WTC11 (cell line): ENCODE results near the gene ARHGAP8. TPM values are rescaled to one million over a fixed set of nuclear protein-coding genes. Genes with fewer than 3 reads are reported as not detected.

Experiments
- ATAC-seq: fragments of 200-7000 bp; cut with Tn5 transposase; 2 replicates; pipeline ENCODE4 v1.10.0; 2021; ENCODE audit warnings: mild to moderate bottlenecking, moderate library complexity
- CTCF ChIA-PET: fragments of 300-600 bp; sonication (Branson Sonifier 250); formaldehyde crosslinking; loops from one replicate; lab custom pipeline; 2021; ENCODE audit warnings: antibody characterized with exemption; lab: Charles Lee
- POLR2A ChIA-PET: fragments of 350-600 bp; sonication (Branson Sonifier 250); formaldehyde crosslinking; loops from one replicate; lab custom pipeline; 2021; ENCODE audit warnings: antibody characterized with exemption; lab: Charles Lee
- DNase-seq: peaks from one replicate; pipeline ENCODE4 v3.0.0; 2021; ENCODE audit warnings: low spot score
- H3K27ac Mint-ChIP-seq: 2 replicates; pipeline ENCODE4 v1.8.0; 2021; ENCODE audit warnings: mixed read lengths
- H3K27me3 Mint-ChIP-seq: 2 replicates; pipeline ENCODE4 v1.8.0; 2021; ENCODE audit warnings: low read depth, mild to moderate bottlenecking, moderate library complexity, mixed read lengths
- H3K36me3 Mint-ChIP-seq: 2 replicates; pipeline ENCODE4 v1.8.0; 2021; ENCODE audit warnings: mixed read lengths
- H3K4me1 Mint-ChIP-seq: 2 replicates; pipeline ENCODE4 v1.8.0; 2022; ENCODE audit warnings: mixed read lengths
- H3K4me3 Mint-ChIP-seq: 2 replicates; pipeline ENCODE4 v1.8.0; 2021; ENCODE audit warnings: mild to moderate bottlenecking, moderate library complexity, mixed read lengths
- H3K9me3 Mint-ChIP-seq: 2 replicates; pipeline ENCODE4 v1.8.0; 2021; ENCODE audit warnings: mixed read lengths
- ARID4B ChIP-seq: sonication (generic); formaldehyde crosslinking; IDR thresholded peaks from 2 replicates; pipeline ENCODE4 v1.8.0; 2023; ENCODE audit warnings: missing genetic modification reagents, mild to moderate bottlenecking, borderline replicate concordance
- FOXK1 ChIP-seq: sonication (generic); formaldehyde crosslinking; IDR thresholded peaks from 2 replicates; pipeline ENCODE4 v1.8.0; 2022; ENCODE audit warnings: mild to moderate bottlenecking, moderate library complexity, missing genetic modification reagents
- FOXP4 ChIP-seq: sonication (generic); formaldehyde crosslinking; IDR thresholded peaks from 2 replicates; pipeline ENCODE4 v1.8.0; 2022; ENCODE audit warnings: mild to moderate bottlenecking, missing genetic modification reagents
- IRF1 ChIP-seq: sonication (generic); formaldehyde crosslinking; IDR thresholded peaks from 2 replicates; pipeline ENCODE4 v1.8.0; 2023; ENCODE audit warnings: missing genetic modification reagents
- IRF2 ChIP-seq: sonication (generic); formaldehyde crosslinking; IDR thresholded peaks from 2 replicates; pipeline ENCODE4 v1.8.0; 2022; ENCODE audit warnings: low read depth, missing genetic modification reagents, borderline replicate concordance
- NFYB ChIP-seq: sonication (generic); formaldehyde crosslinking; conservative IDR thresholded peaks from 2 replicates; pipeline ENCODE4 v1.8.0; 2022; ENCODE audit warnings: low read depth, missing genetic modification reagents
- TCF7 ChIP-seq: sonication (generic); formaldehyde crosslinking; IDR thresholded peaks from 2 replicates; pipeline ENCODE4 v1.8.0; 2022; ENCODE audit warnings: mild to moderate bottlenecking, low read depth, missing genetic modification reagents, moderate library complexity
- ZBTB43 ChIP-seq: sonication (generic); formaldehyde crosslinking; IDR thresholded peaks from 2 replicates; pipeline ENCODE4 v1.8.1; 2023; ENCODE audit warnings: mild to moderate bottlenecking, missing genetic modification reagents
- ZNF121 ChIP-seq: sonication (generic); formaldehyde crosslinking; IDR thresholded peaks from 2 replicates; pipeline ENCODE4 v1.8.0; 2023; ENCODE audit warnings: missing genetic modification reagents
- ZNF138 ChIP-seq: sonication (generic); formaldehyde crosslinking; conservative IDR thresholded peaks from 2 replicates; pipeline ENCODE4 v1.8.1; 2022; ENCODE audit warnings: mild to moderate bottlenecking, moderate library complexity, missing genetic modification reagents
- total RNA-seq: library from RNA; stranded (reverse); gene quantifications from 3 replicates; pipeline ENCODE4 v1.2.3, GENCODE V29; 2021
- TF ChIP-seq, protein P1 (sequence below): fragments of 250-450 bp; sonication (Bioruptor Pico); conservative IDR thresholded peaks from 2 replicates; pipeline ENCODE4 v1.9.0; 2021; ENCODE audit warnings: mild to moderate bottlenecking

ARHGAP8 gene
- total RNA-seq, 1 experiment from 2014 or later, result 61.4 TPM

DNA sequence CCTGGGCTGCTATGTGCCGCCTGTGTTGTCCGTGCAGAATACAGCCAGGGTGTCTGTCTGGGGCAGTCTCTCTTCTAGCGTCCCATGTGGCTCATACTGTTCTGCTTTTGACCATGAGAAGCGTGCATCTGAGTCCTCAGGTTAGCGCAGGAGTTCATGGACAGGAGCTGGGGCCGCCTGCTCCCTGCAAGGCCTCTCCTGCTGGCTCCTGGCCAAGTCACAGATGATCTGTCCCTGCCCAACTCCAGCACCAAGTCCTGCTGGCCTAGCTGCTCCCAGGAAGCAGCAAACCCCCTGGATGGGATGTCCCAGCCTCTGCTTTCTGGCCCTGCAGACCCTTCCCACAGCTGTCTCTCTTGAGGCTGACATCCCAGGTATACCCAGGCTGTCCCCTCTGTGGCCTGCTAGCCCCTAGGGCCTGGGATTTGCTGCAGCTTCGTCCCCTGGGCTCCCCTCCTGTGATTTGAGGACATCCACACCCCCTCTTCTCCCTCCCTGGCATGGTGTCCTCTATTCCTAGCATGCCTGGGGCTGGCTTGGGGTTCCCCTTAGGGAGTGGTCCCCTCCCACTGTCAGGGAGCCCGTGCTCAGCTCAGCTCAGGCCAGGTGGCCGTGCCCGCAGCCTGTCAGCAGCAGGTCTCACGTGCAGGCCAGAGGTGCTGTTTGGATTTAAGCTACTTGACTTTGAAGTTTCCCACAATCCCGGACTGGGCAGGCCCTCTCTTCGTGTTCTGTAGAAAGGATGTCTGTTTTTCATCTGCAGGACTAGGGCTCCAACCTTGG lies 32.6 kb upstream of the ARHGAP8 start:
- no peaks in the 10 kb centered on the region for H3K36me3 Mint-ChIP-seq
- no peak for ATAC-seq

More for the DNA sequence above, 32.6 kb upstream of the ARHGAP8 start:
- Mint-ChIP-seq H3K4me1 (peaks cover 8% of the 10 kb centered on the region), H3K27me3 (no peaks in the 10 kb centered on the region), H3K27ac (peak overlapping the region; percentile 45; the same call in 1 of the 2 replicates), H3K9me3 (no peaks in the 10 kb centered on the region), H3K4me3 (no peak overlapping the region)
- ChIA-PET CTCF (interaction anchor here (0.6 to 1.1 kb wide), 2 partner anchors 34 to 35 kb away, joined by 3 to 6 read pairs; no protein-coding TSS in a partner anchor), POLR2A (no interaction called here)
- no peak for DNase-seq
- TF ChIP-seq IRF1 (CRISPR knock-in tag) (no peak), TCF7 (CRISPR knock-in tag) (no peak), ZNF121 (CRISPR knock-in tag) (no peak), NFYB (CRISPR knock-in tag) (no peak), ZNF138 (CRISPR knock-in tag) (no peak), FOXK1 (CRISPR knock-in tag) (no peak), ZBTB43 (CRISPR knock-in tag) (no peak), FOXP4 (CRISPR knock-in tag) (no peak), ARID4B (CRISPR knock-in tag) (no peak), IRF2 (no peak)
- TF ChIP-seq, protein P1, sequence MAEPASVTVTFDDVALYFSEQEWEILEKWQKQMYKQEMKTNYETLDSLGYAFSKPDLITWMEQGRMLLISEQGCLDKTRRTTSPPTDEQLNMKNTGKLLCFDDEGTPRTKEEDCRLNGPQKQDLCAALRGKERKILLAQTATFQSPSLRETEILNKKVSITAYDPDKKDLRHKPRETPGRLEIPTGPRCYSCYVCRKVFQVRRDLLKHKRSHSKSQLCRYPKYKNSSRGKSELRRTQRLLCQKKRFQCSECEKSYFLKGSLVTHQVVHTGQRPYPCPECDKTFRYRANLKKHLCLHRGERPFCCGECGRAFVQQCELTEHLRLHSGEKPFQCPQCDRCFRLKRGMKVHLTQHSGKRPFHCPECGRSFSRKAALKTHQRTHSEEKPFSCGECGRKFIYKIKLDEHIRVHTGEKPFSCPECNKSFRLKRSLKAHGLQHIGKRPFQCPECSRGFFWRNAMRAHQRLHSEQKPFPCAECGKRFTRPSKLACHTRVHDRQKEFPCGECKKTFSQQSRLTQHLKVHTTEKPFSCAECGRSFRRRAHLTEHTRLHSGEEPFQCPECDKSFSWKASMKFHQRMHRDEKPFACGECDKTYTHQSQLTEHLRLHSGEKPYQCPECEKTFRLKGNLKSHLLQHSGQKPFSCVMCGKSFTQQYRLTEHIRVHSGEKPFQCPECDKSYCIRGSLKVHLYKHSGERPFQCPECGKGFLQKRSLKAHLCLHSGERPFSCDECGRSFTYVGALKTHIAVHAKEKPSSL (CRISPR knock-in tag), result no peak
